ENCODE measurements around the gene PTPRK.

DNA sequence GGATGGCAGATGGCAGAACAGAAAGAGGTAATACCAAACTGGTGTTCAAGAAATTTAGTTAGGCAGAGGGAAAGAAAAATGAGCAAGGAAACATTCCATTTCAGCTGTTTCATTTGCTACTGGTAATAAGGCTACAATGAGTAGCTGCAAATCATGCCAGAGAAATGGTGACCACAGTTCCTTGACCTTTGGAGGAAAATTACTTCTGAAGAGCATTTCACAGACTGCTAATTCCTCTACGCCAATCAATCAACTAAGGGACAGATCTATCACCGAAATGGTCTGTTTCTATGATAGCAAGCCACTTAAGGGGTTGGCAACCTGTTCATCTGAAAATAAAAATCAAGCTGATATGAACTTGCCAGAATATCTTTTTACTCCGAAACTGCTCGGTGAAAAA, 119.5 kb downstream of the PTPRK start:
- TF ChIP-seq, protein P1, sequence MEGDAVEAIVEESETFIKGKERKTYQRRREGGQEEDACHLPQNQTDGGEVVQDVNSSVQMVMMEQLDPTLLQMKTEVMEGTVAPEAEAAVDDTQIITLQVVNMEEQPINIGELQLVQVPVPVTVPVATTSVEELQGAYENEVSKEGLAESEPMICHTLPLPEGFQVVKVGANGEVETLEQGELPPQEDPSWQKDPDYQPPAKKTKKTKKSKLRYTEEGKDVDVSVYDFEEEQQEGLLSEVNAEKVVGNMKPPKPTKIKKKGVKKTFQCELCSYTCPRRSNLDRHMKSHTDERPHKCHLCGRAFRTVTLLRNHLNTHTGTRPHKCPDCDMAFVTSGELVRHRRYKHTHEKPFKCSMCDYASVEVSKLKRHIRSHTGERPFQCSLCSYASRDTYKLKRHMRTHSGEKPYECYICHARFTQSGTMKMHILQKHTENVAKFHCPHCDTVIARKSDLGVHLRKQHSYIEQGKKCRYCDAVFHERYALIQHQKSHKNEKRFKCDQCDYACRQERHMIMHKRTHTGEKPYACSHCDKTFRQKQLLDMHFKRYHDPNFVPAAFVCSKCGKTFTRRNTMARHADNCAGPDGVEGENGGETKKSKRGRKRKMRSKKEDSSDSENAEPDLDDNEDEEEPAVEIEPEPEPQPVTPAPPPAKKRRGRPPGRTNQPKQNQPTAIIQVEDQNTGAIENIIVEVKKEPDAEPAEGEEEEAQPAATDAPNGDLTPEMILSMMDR (conservative IDR thresholded peaks at IDR 0.05; ENCODE audit: low read depth in 2 of 2), result no peak
- TF ChIP-seq POLR2AphosphoS5 (IDR thresholded peaks at IDR 0.05; ENCODE audit: low read depth), result no peak
- no peak for TF ChIP-seq JUNB (IDR thresholded peaks at IDR 0.05; ENCODE audit: unreplicated experiment)
- no peak for TF ChIP-seq EZH2phosphoT487 (IDR thresholded peaks at IDR 0.05; ENCODE audit: unreplicated experiment)
- TF ChIP-seq EZH2 (IDR thresholded peaks at IDR 0.05; ENCODE audit: low read depth, unreplicated experiment), result no peak
- no peak for TF ChIP-seq CREB1 (CRISPR knock-in tag; IDR thresholded peaks at IDR 0.05; ENCODE audit: low read depth)
- no peak for TF ChIP-seq STAT1 (IDR thresholded peaks at IDR 0.05; ENCODE audit: unreplicated experiment)
- TF ChIP-seq, protein P2, sequence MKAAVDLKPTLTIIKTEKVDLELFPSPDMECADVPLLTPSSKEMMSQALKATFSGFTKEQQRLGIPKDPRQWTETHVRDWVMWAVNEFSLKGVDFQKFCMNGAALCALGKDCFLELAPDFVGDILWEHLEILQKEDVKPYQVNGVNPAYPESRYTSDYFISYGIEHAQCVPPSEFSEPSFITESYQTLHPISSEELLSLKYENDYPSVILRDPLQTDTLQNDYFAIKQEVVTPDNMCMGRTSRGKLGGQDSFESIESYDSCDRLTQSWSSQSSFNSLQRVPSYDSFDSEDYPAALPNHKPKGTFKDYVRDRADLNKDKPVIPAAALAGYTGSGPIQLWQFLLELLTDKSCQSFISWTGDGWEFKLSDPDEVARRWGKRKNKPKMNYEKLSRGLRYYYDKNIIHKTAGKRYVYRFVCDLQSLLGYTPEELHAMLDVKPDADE (IDR thresholded peaks at IDR 0.05), result no peak
- TF ChIP-seq, protein P3, sequence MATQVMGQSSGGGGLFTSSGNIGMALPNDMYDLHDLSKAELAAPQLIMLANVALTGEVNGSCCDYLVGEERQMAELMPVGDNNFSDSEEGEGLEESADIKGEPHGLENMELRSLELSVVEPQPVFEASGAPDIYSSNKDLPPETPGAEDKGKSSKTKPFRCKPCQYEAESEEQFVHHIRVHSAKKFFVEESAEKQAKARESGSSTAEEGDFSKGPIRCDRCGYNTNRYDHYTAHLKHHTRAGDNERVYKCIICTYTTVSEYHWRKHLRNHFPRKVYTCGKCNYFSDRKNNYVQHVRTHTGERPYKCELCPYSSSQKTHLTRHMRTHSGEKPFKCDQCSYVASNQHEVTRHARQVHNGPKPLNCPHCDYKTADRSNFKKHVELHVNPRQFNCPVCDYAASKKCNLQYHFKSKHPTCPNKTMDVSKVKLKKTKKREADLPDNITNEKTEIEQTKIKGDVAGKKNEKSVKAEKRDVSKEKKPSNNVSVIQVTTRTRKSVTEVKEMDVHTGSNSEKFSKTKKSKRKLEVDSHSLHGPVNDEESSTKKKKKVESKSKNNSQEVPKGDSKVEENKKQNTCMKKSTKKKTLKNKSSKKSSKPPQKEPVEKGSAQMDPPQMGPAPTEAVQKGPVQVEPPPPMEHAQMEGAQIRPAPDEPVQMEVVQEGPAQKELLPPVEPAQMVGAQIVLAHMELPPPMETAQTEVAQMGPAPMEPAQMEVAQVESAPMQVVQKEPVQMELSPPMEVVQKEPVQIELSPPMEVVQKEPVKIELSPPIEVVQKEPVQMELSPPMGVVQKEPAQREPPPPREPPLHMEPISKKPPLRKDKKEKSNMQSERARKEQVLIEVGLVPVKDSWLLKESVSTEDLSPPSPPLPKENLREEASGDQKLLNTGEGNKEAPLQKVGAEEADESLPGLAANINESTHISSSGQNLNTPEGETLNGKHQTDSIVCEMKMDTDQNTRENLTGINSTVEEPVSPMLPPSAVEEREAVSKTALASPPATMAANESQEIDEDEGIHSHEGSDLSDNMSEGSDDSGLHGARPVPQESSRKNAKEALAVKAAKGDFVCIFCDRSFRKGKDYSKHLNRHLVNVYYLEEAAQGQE (IDR thresholded peaks at IDR 0.05; ENCODE audit: unreplicated experiment), result no peak
- TF ChIP-seq, protein P4, sequence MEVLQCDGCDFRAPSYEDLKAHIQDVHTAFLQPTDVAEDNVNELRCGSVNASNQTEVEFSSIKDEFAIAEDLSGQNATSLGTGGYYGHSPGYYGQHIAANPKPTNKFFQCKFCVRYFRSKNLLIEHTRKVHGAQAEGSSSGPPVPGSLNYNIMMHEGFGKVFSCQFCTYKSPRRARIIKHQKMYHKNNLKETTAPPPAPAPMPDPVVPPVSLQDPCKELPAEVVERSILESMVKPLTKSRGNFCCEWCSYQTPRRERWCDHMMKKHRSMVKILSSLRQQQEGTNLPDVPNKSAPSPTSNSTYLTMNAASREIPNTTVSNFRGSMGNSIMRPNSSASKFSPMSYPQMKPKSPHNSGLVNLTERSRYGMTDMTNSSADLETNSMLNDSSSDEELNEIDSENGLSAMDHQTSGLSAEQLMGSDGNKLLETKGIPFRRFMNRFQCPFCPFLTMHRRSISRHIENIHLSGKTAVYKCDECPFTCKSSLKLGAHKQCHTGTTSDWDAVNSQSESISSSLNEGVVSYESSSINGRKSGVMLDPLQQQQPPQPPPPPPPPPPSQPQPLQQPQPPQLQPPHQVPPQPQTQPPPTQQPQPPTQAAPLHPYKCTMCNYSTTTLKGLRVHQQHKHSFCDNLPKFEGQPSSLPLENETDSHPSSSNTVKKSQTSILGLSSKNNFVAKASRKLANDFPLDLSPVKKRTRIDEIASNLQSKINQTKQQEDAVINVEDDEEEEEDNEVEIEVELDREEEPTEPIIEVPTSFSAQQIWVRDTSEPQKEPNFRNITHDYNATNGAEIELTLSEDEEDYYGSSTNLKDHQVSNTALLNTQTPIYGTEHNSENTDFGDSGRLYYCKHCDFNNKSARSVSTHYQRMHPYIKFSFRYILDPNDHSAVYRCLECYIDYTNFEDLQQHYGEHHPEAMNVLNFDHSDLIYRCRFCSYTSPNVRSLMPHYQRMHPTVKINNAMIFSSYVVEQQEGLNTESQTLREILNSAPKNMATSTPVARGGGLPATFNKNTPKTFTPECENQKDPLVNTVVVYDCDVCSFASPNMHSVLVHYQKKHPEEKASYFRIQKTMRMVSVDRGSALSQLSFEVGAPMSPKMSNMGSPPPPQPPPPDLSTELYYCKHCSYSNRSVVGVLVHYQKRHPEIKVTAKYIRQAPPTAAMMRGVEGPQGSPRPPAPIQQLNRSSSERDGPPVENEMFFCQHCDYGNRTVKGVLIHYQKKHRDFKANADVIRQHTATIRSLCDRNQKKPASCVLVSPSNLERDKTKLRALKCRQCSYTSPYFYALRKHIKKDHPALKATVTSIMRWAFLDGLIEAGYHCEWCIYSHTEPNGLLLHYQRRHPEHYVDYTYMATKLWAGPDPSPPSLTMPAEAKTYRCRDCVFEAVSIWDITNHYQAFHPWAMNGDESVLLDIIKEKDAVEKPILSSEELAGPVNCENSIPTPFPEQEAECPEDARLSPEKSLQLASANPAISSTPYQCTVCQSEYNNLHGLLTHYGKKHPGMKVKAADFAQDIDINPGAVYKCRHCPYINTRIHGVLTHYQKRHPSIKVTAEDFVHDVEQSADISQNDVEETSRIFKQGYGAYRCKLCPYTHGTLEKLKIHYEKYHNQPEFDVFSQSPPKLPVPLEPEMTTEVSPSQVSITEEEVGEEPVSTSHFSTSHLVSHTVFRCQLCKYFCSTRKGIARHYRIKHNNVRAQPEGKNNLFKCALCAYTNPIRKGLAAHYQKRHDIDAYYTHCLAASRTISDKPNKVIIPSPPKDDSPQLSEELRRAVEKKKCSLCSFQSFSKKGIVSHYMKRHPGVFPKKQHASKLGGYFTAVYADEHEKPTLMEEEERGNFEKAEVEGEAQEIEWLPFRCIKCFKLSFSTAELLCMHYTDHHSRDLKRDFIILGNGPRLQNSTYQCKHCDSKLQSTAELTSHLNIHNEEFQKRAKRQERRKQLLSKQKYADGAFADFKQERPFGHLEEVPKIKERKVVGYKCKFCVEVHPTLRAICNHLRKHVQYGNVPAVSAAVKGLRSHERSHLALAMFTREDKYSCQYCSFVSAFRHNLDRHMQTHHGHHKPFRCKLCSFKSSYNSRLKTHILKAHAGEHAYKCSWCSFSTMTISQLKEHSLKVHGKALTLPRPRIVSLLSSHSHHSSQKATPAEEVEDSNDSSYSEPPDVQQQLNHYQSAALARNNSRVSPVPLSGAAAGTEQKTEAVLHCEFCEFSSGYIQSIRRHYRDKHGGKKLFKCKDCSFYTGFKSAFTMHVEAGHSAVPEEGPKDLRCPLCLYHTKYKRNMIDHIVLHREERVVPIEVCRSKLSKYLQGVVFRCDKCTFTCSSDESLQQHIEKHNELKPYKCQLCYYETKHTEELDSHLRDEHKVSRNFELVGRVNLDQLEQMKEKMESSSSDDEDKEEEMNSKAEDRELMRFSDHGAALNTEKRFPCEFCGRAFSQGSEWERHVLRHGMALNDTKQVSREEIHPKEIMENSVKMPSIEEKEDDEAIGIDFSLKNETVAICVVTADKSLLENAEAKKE (CRISPR knock-in tag; IDR thresholded peaks at IDR 0.05), result no peak
- TF ChIP-seq NANOG (IDR thresholded peaks at IDR 0.05; ENCODE audit: borderline replicate concordance), result no peak
- no peak for TF ChIP-seq ZNF331 (CRISPR knock-in tag; IDR thresholded peaks at IDR 0.05; ENCODE audit: low read depth)
- TF ChIP-seq ZNF114 (CRISPR knock-in tag; IDR thresholded peaks at IDR 0.05), result no peak
